B cell (primary cell): ENCODE measurements around the gene FRMD4A. TPM values are rescaled to one million over a fixed set of nuclear protein-coding genes. Genes with fewer than 3 reads are reported as not detected.

Source experiments
- ATAC-seq: fragments of 200-7000 bp; cut with Tn5 transposase; one replicate; pipeline ENCODE4 v1.10.0; 2021; ENCODE audit warnings: low read depth, mild to moderate bottlenecking, moderate number of reproducible peaks, moderate library complexity
- CTCF ChIA-PET: fragments of 350-600 bp; sonication (Branson Sonifier 250); formaldehyde crosslinking; loops from one replicate; lab custom pipeline; 2021; ENCODE audit warnings: antibody characterized with exemption, inconsistent platforms; lab: Charles Lee
- POLR2A ChIA-PET: fragments of 350-600 bp; sonication (Branson Sonifier 250); formaldehyde crosslinking; loops from one replicate; lab custom pipeline; 2021; ENCODE audit warnings: antibody characterized with exemption; lab: Charles Lee
- DNase-seq: peaks from one replicate; pipeline ENCODE4 v3.0.0; 2013
- H2AFZ ChIP-seq: 2 replicates; pipeline ENCODE4 v1.6.1; 2012; ENCODE audit warnings: mild to moderate bottlenecking, low read depth, low read length; ENCODE audit not compliant: insufficient read depth, poor library complexity, severe bottlenecking
- H3K27ac ChIP-seq, 2 donors: 1 replicate in 1 of 2; 2 replicates in 1 of 2; pipeline ENCODE4 v1.5.1; 2012 to 2013; ENCODE audit warnings: low read length in 2 of 2, mild to moderate bottlenecking in 2 of 2, moderate library complexity in 1 of 2
- H3K27me3 ChIP-seq, 4 experiments: fragments of 200-600 bp in 1 of 4; sonication (generic) in 1 of 4; replicated peaks in 1 of 4; 1 replicate in 2 of 4; 2 replicates in 2 of 4; pipeline versions ENCODE4 v1.6.1 to v1.7.0; 2013 to 2016; ENCODE audit warnings: low read length in 3 of 4, mild to moderate bottlenecking in 2 of 4, mixed read lengths in 1 of 4, moderate library complexity in 1 of 4; ENCODE audit not compliant: insufficient read depth in 4 of 4, control insufficient read depth in 3 of 4; ENCODE audit errors: control extremely low read depth in 1 of 4
- H3K36me3 ChIP-seq, 2 experiments: replicated peaks in 1 of 2; 1 replicate in 1 of 2; 2 replicates in 1 of 2; pipeline versions ENCODE4 v1.6.1 to v1.7.1; 2013; ENCODE audit warnings: low read length in 1 of 2; ENCODE audit not compliant: insufficient read depth in 2 of 2, control insufficient read depth in 1 of 2; ENCODE audit errors: control extremely low read depth in 1 of 2, extremely low read depth in 1 of 2
- H3K4me1 ChIP-seq, 2 donors: fragments of 200-600 bp in 1 of 2; sonication (generic) in 1 of 2; 1 replicate in 1 of 2; 2 replicates in 1 of 2; pipeline versions ENCODE4 v1.5.1 to v1.6.1; 2013 to 2017; ENCODE audit warnings: low read length in 2 of 2; ENCODE audit not compliant: control insufficient read depth in 2 of 2, insufficient read depth in 2 of 2
- H3K4me2 ChIP-seq: replicated peaks from 2 replicates; pipeline ENCODE3; 2012; ENCODE audit warnings: mild to moderate bottlenecking, low read depth, low read length; ENCODE audit not compliant: poor library complexity, severe bottlenecking
- H3K4me3 ChIP-seq, 5 experiments: fragments of 200-600 bp in 1 of 5; sonication (generic) in 1 of 5; 1 replicate in 3 of 5; 2 replicates in 2 of 5; pipeline versions ENCODE4 v1.5.1 to v1.7.0; 2011 to 2016; ENCODE audit warnings: low read length in 4 of 5, mild to moderate bottlenecking in 4 of 5, low read depth in 2 of 5, control low read depth in 1 of 5, moderate library complexity in 1 of 5; ENCODE audit not compliant: insufficient read depth in 1 of 5; ENCODE audit errors: control extremely low read depth in 1 of 5, extremely low read depth in 1 of 5
- H3K79me2 ChIP-seq: fragments of 200-600 bp; sonication (generic); one replicate; pipeline ENCODE4 v1.6.0; 2016; ENCODE audit warnings: low read length; ENCODE audit not compliant: control insufficient read depth, insufficient read depth
- H3K9ac ChIP-seq: fragments of 200-600 bp; sonication (generic); 2 replicates; pipeline ENCODE4 v1.6.1; 2017; ENCODE audit warnings: mild to moderate bottlenecking, low read length, moderate library complexity
- H3K9me3 ChIP-seq, 3 donors: one replicate each; pipeline versions ENCODE4 v1.6.1 to v1.7.1; 2013; ENCODE audit warnings: low read length in 2 of 3; ENCODE audit not compliant: control insufficient read depth in 2 of 3, insufficient read depth in 1 of 3; ENCODE audit errors: control extremely low read depth in 1 of 3
- H4K20me1 ChIP-seq: 2 replicates; pipeline ENCODE4 v1.6.0; 2012; ENCODE audit warnings: mild to moderate bottlenecking, low read length; ENCODE audit not compliant: insufficient read depth, control insufficient read depth, poor library complexity, severe bottlenecking
- H3K27ac Mint-ChIP-seq: one replicate; pipeline ENCODE4 v1.8.0; 2021; ENCODE audit warnings: mixed read lengths
- H3K27me3 Mint-ChIP-seq: one replicate; pipeline ENCODE4 v1.8.0; 2021; ENCODE audit warnings: mixed read lengths
- H3K4me1 Mint-ChIP-seq: one replicate; pipeline ENCODE4 v1.8.0; 2021; ENCODE audit warnings: mixed read lengths
- H3K4me3 Mint-ChIP-seq: one replicate; pipeline ENCODE4 v1.8.0; 2021; ENCODE audit warnings: mixed read lengths
- H3K9me3 Mint-ChIP-seq: one replicate; pipeline ENCODE4 v1.8.0; 2022; ENCODE audit warnings: mixed read lengths; ENCODE audit not compliant: insufficient read depth
- CTCF ChIP-seq: fragments of 200-600 bp; IDR thresholded peaks from one replicate; pipeline ENCODE4 v1.8.0; 2022; ENCODE audit warnings: antibody characterized with exemption, mild to moderate bottlenecking
- EZH2 ChIP-seq: IDR thresholded peaks from 2 replicates; pipeline ENCODE4 v1.6.1; 2012; ENCODE audit warnings: borderline replicate concordance, low read depth, mild to moderate bottlenecking, moderate library complexity, low read length; ENCODE audit not compliant: insufficient read depth, poor library complexity, severe bottlenecking
- WGBS: methylation state at CpG from one replicate; pipeline ENCODE4 v1.1.5; 2013; ENCODE audit warnings: missing lambda C conversion rate; ENCODE audit not compliant: insufficient coverage; 5-methylcytosine and 5-hydroxymethylcytosine counted together
- intact Hi-C: fragments of 100-400 bp; cut with micrococcal nuclease; formaldehyde crosslinking; loops from one replicate; pipeline ENCODE4 v1.10.0; 2022
- polyA plus RNA-seq: library from polyadenylated mRNA; depleted of rRNA; stranded (reverse); fragments of >200 nt; gene quantifications from 2 replicates; pipeline ENCODE4 v1.2.3, GENCODE V29; 2012
- total RNA-seq, 2 donors: library from RNA; stranded (reverse); fragments of 120-200 nt in 1 of 2; gene quantifications; 1 replicate in 1 of 2; 2 replicates in 1 of 2; pipeline versions ENCODE4 v1.2.3 to v1.2.4, GENCODE V29; 2013 to 2022

FRMD4A gene
- total and polyA plus RNA-seq, 2 donors (not counting 1 experiment from before 2014, with no cell fraction given), result 0.76 to 3.4 TPM

GRCh38 chr10:14156104-14156503 lies 174.6 kb downstream of the FRMD4A start:
- Histone ChIP-seq H3K4me3 (no peak overlapping the region), H2AFZ (no peak overlapping the region), H3K4me1 (no peaks in the 10 kb centered on the region), H3K4me2 (no peak overlapping the region), H3K36me3 (no peaks in the 10 kb centered on the region), H3K27me3 (peaks cover 0 to 7% (median 3%) of the 10 kb centered on the region in 4 experiments), H3K9me3 (peaks cover 4 to 13% (median 6%) of the 10 kb centered on the region in 3 donors), H4K20me1 (no peaks in the 10 kb centered on the region), H3K27ac (no peak overlapping the region), H3K79me2 (no peaks in the 10 kb centered on the region), H3K9ac (no peak overlapping the region)
- H3K27ac Mint-ChIP-seq, result no peak overlapping the region
- DNase-seq, result no peak
- H3K4me3 Mint-ChIP-seq, result no peak overlapping the region
- POLR2A ChIA-PET, result no interaction called here
- TF ChIP-seq CTCF (no peak), EZH2 (no peak)
- CTCF ChIA-PET, result no interaction called here
- WGBS, result 100% methylated on average over 1 of the region's 5 CpGs
- ATAC-seq, result no peak
- no peaks in the 10 kb centered on the region for H3K9me3 Mint-ChIP-seq
- peaks cover 55% of the 10 kb centered on the region for H3K27me3 Mint-ChIP-seq
- no peaks in the 10 kb centered on the region for H3K4me1 Mint-ChIP-seq
- intact Hi-C loops, result no loop called here

GRCh38 chr10:14153570-14154055 lies 177.1 kb downstream of the FRMD4A start:
- H3K9ac ChIP-seq, result no peak overlapping the region
- no peak overlapping the region for H2AFZ ChIP-seq
- intact Hi-C loops, result no loop called here
- no peaks in the 10 kb centered on the region for H3K79me2 ChIP-seq
- H3K27me3 Mint-ChIP-seq, result peaks cover 44% of the 10 kb centered on the region
- no peaks in the 10 kb centered on the region for H3K36me3 ChIP-seq
- TF ChIP-seq EZH2 (no peak), CTCF (no peak)
- H3K9me3 ChIP-seq, result peaks cover 4 to 13% (median 6%) of the 10 kb centered on the region in 3 donors
- H3K4me3 Mint-ChIP-seq, result no peak overlapping the region
- no peaks in the 10 kb centered on the region for H3K4me1 Mint-ChIP-seq
- no peak for ATAC-seq
- ChIA-PET POLR2A (no interaction called here), CTCF (no interaction called here)
- H3K4me3 ChIP-seq, result no peak overlapping the region
- H3K9me3 Mint-ChIP-seq, result no peaks in the 10 kb centered on the region
- no peaks in the 10 kb centered on the region for H3K4me1 ChIP-seq
- no peak overlapping the region for H3K27ac Mint-ChIP-seq
- no peak for DNase-seq
- WGBS, result 90% methylated on average over 17 of the region's 17 CpGs
- H3K4me2 ChIP-seq, result no peak overlapping the region
- no peak overlapping the region for H3K27ac ChIP-seq
- H3K27me3 ChIP-seq, result peaks cover 0 to 12% (median 7%) of the 10 kb centered on the region in 4 experiments
- H4K20me1 ChIP-seq, result no peaks in the 10 kb centered on the region
